ENCODE data around the gene TNS3. TPM values are rescaled to one million over a fixed set of nuclear protein-coding genes. Genes with fewer than 3 reads are reported as not detected.
A peak's percentile ranks its signal among the peaks of the same experiment; 100 is the strongest.

Gene TNS3
- total and polyA plus RNA-seq, 4 experiments from 2014 or later = 0.11 to 3.2 (median 1.3) TPM; not detected in 1

DNA sequence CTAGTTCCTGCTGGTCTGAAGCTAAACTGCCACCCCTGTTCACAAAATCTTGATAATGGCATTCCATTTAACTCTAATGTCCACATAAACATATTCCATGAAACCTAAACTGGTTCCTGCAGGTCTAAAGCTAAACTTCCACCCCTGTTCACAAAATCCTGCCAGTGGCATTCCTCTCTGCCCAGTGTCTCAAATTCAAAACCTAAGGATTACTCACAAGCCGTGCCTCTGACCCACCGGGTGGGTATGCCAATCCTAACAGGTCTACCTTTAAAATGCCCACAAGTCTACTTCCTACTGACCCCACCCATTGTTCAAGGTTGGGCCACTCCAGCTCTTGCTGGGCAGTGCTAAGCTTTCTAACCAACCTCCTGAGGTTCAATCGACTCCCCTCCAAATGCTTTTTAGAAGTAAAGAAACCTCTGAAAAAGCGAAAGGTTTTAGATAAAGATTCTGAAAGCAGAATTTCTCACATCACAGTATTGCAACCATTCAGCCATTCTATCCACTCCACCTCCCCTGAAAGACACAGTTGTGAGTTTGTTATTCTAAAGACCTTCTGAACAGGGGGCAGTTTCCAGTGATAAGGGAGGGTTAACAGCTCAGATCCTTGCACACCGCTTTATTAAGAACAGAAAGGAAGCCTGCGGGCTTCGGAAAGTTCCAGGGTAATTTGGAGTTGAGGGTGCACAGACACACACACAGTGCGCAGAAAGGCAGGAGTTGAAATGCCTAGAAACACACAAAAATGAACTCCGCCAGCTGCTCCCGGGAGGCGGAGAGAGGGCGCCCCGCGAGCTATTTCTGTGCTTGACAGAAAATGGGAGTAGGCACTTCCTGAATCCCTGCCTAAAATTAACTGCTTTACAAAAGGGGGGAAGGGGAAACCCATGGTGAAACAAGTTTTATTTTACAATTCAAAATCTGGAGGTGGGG lies 87.7 kb downstream of the TNS3 start:
- no peaks in the 10 kb centered on the region for H3K4me1 ChIP-seq (ENCODE audit: insufficient read depth, low read length)
- Mint-ChIP-seq H3K4me3 (no peak overlapping the region), H3K27me3 (no peaks in the 10 kb centered on the region), H3K36me3 (no peaks in the 10 kb centered on the region), H3K4me1 (peaks cover 0 to 7% (median under 1%) of the 10 kb centered on the region in 4 donors), H3K27ac (peak overlapping the region in 1 of 7 donors; percentile 22), H3K9me3 (peaks cover 0 to 3% (median 0%) of the 10 kb centered on the region in 8 donors)
- no peaks in the 10 kb centered on the region for H3K9me3 ChIP-seq (ENCODE audit: control insufficient read depth in 1 of 2, low read length in 2 of 2)
- POLR2A ChIA-PET (ENCODE audit: partially characterized antibody) = no interaction called here
- no peaks in the 10 kb centered on the region for H3K36me3 ChIP-seq (ENCODE audit: insufficient read depth, low read length)
- H3K4me3 ChIP-seq (ENCODE audit: low read length in 2 of 2) = no peak overlapping the region
- no peaks in the 10 kb centered on the region for H3K27me3 ChIP-seq (ENCODE audit: insufficient read depth, low read length)
- intact Hi-C loops (cut with micrococcal nuclease) = no loop called here
- no peak for DNase-seq
- CTCF ChIA-PET (ENCODE audit: partially characterized antibody) = no interaction called here
- H3K27ac ChIP-seq (ENCODE audit: low read depth, low read length) = no peak overlapping the region

DNA sequence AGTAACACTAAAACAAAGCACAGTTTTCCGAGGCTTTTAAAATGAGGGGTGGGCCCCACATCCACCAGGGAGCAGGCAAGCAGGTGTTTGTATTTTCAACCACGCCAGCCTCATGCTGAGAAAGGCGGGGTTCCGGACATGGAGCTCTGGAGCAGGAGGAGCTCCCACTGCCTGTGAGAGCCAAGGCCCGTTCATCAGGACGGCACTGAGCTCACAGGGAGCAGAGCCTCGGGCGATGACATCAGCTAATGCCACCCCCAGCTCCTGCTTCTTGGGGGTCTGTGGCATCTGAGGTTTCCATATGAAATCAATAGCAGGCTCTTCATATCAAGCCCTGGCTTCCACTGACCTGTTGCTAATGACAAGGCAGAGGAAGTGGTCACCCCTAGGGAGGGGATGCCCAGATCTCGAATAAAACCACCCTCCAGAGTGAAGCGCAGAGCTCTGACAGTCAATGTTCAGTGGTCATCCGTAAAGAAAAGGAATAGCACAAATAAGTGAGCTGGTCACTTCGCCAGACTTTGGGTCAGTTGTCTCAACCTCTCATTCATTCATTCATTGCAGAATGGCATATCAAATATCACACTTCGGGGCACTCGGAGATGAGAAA lies 89.1 kb downstream of the TNS3 start:
- H3K9me3 ChIP-seq (ENCODE audit: control insufficient read depth in 1 of 2, low read length in 2 of 2) = no peaks in the 10 kb centered on the region
- Mint-ChIP-seq H3K27ac (no peak overlapping the region), H3K4me3 (no peak overlapping the region), H3K9me3 (peaks cover 0 to 5% (median 0%) of the 10 kb centered on the region in 8 donors), H3K27me3 (no peaks in the 10 kb centered on the region), H3K36me3 (no peaks in the 10 kb centered on the region), H3K4me1 (peaks cover 0 to 7% (median under 1%) of the 10 kb centered on the region in 4 donors)
- H3K27ac ChIP-seq (ENCODE audit: low read depth, low read length) = no peak overlapping the region
- DNase-seq = no peak
- no peak overlapping the region for H3K4me3 ChIP-seq (ENCODE audit: low read length in 2 of 2)
- H3K27me3 ChIP-seq (ENCODE audit: insufficient read depth, low read length) = no peaks in the 10 kb centered on the region
- ChIA-PET POLR2A (ENCODE audit: partially characterized antibody) (no interaction called here), CTCF (ENCODE audit: partially characterized antibody) (no interaction called here)
- intact Hi-C loops (cut with micrococcal nuclease) = no loop called here
- H3K36me3 ChIP-seq (ENCODE audit: insufficient read depth, low read length) = no peaks in the 10 kb centered on the region
- H3K4me1 ChIP-seq (ENCODE audit: insufficient read depth, low read length) = no peaks in the 10 kb centered on the region

DNA sequence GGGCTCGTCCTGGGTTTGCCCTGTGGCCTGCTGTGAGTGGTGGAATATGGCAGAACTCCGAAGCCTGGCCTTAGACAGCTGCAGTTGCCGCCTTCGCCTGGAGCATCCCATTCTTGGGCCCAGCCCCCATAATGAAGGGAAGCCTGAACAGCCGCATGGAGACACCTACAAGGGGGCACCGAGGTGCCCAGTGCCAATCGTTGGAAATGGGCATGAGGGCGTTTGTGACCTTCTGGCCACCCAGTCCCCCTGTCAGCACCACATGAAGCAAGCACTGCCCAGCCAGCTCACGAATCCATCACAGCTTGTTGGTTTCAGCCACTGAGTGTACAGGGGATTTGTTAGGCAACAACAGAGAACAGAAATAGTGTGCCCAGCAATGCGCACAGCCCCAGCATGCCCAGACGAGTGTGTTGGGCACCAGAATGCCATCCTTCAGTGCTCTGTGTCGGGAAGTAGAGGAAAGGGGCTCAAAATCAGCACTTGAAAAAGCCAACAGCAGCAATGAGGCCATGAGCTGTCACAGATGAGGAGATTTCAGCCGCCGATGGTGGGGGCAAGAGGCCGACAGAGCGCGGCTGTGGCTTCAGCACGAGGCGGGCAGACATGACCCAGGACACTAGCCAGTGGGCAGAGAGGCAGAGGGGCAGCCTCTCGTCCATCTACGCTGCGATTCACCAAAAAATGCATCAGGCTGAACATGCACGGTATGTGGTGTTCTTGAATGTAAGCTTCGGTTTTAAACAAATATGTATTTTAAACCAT lies 91.2 kb downstream of the TNS3 start:
- intact Hi-C loops (cut with micrococcal nuclease) = no loop called here
- POLR2A ChIA-PET (ENCODE audit: partially characterized antibody) = interaction anchor here (0.5 to 0.7 kb wide), 2 partner anchors 70 to 153 kb away, joined by 3 to 4 read pairs; no protein-coding TSS in a partner anchor

GRCh38 chr7:47489624-47490023 lies 92.3 kb downstream of the TNS3 start:
- H3K27me3 Mint-ChIP-seq = no peaks in the 10 kb centered on the region
- no peaks in the 10 kb centered on the region for H3K9me3 ChIP-seq (ENCODE audit: control insufficient read depth in 1 of 2, low read length in 2 of 2)
- ChIA-PET CTCF (ENCODE audit: partially characterized antibody) (no interaction called here), POLR2A (ENCODE audit: partially characterized antibody) (no interaction called here)
- no peak for DNase-seq
- H3K36me3 Mint-ChIP-seq = no peaks in the 10 kb centered on the region
- no peaks in the 10 kb centered on the region for H3K36me3 ChIP-seq (ENCODE audit: insufficient read depth, low read length)
- no peaks in the 10 kb centered on the region for H3K27me3 ChIP-seq (ENCODE audit: insufficient read depth, low read length)
- no peak overlapping the region for H3K4me3 ChIP-seq (ENCODE audit: low read length in 2 of 2)
- no peak overlapping the region for H3K4me3 Mint-ChIP-seq
- peaks cover 0 to 5% (median 0%) of the 10 kb centered on the region in 8 donors for H3K9me3 Mint-ChIP-seq
- H3K27ac Mint-ChIP-seq = no peak overlapping the region
- no peaks in the 10 kb centered on the region for H3K4me1 Mint-ChIP-seq
- no peaks in the 10 kb centered on the region for H3K4me1 ChIP-seq (ENCODE audit: insufficient read depth, low read length)
- no peak overlapping the region for H3K27ac ChIP-seq (ENCODE audit: low read depth, low read length)
- intact Hi-C loops (cut with micrococcal nuclease) = no loop called here

More for the DNA sequence above, 91.2 kb downstream of the TNS3 start:
- Mint-ChIP-seq H3K27me3 (no peaks in the 10 kb centered on the region), H3K9me3 (peaks cover 0 to 5% (median 0%) of the 10 kb centered on the region in 8 donors), H3K4me1 (no peaks in the 10 kb centered on the region), H3K27ac (no peak overlapping the region), H3K36me3 (no peaks in the 10 kb centered on the region), H3K4me3 (no peak overlapping the region)
- no peak overlapping the region for H3K4me3 ChIP-seq (ENCODE audit: low read length in 2 of 2)
- no peak for DNase-seq
- H3K36me3 ChIP-seq (ENCODE audit: insufficient read depth, low read length) = no peaks in the 10 kb centered on the region
- H3K9me3 ChIP-seq (ENCODE audit: control insufficient read depth in 1 of 2, low read length in 2 of 2) = no peaks in the 10 kb centered on the region
- no peak overlapping the region for H3K27ac ChIP-seq (ENCODE audit: low read depth, low read length)
- no peaks in the 10 kb centered on the region for H3K4me1 ChIP-seq (ENCODE audit: insufficient read depth, low read length)
- CTCF ChIA-PET (ENCODE audit: partially characterized antibody) = no interaction called here
- H3K27me3 ChIP-seq (ENCODE audit: insufficient read depth, low read length) = no peaks in the 10 kb centered on the region

DNA sequence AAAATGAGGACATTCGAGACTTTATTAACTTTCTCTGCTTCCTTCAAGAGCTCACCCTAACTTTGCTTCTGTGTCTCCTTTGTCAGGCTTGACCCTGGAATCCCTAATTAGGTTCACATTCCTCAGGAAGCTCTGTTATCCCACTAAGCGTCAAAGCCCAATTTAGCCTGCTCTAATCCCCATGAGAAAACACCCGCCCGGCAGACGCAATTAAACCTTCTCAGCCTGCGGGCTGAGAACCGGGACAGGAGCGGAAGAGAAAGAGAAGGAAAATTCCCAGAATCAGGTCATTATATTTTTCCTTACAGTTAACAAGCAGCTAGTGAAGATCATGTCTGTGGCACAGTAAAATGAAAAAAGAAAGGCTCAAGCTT lies 93.0 kb downstream of the TNS3 start:
- no peaks in the 10 kb centered on the region for H3K4me1 ChIP-seq (ENCODE audit: insufficient read depth, low read length)
- POLR2A ChIA-PET (ENCODE audit: partially characterized antibody) = no interaction called here

GRCh38 chr7:47488201-47488968 lies 93.5 kb downstream of the TNS3 start:
- no peaks in the 10 kb centered on the region for H3K9me3 ChIP-seq (ENCODE audit: control insufficient read depth in 1 of 2, low read length in 2 of 2)
- H3K36me3 ChIP-seq (ENCODE audit: insufficient read depth, low read length) = no peaks in the 10 kb centered on the region
- no peaks in the 10 kb centered on the region for H3K27me3 ChIP-seq (ENCODE audit: insufficient read depth, low read length)
- ChIA-PET CTCF (ENCODE audit: partially characterized antibody) (no interaction called here), POLR2A (ENCODE audit: partially characterized antibody) (no interaction called here)
- no peak overlapping the region for H3K27ac Mint-ChIP-seq
- no peaks in the 10 kb centered on the region for H3K4me1 ChIP-seq (ENCODE audit: insufficient read depth, low read length)
- no peaks in the 10 kb centered on the region for H3K27me3 Mint-ChIP-seq
- no peak for DNase-seq
- H3K4me3 ChIP-seq (ENCODE audit: low read length in 2 of 2) = no peak overlapping the region
- no peak overlapping the region for H3K27ac ChIP-seq (ENCODE audit: low read depth, low read length)
- H3K9me3 Mint-ChIP-seq = peaks cover 0 to 5% (median 0%) of the 10 kb centered on the region in 8 donors
- intact Hi-C loops (cut with micrococcal nuclease) = no loop called here
- no peaks in the 10 kb centered on the region for H3K36me3 Mint-ChIP-seq
- H3K4me3 Mint-ChIP-seq = no peak overlapping the region
- H3K4me1 Mint-ChIP-seq = no peaks in the 10 kb centered on the region

More for the DNA sequence above, 93.0 kb downstream of the TNS3 start:
- no peaks in the 10 kb centered on the region for H3K9me3 ChIP-seq (ENCODE audit: control insufficient read depth in 1 of 2, low read length in 2 of 2)
- intact Hi-C loops (cut with micrococcal nuclease) = no loop called here
- CTCF ChIA-PET (ENCODE audit: partially characterized antibody) = no interaction called here
- H3K4me3 ChIP-seq (ENCODE audit: low read length in 2 of 2) = no peak overlapping the region
- no peaks in the 10 kb centered on the region for H3K4me1 Mint-ChIP-seq
- no peaks in the 10 kb centered on the region for H3K27me3 ChIP-seq (ENCODE audit: insufficient read depth, low read length)
- H3K27ac Mint-ChIP-seq = no peak overlapping the region
- no peak overlapping the region for H3K27ac ChIP-seq (ENCODE audit: low read depth, low read length)
- DNase-seq = no peak
- peaks cover 0 to 5% (median 0%) of the 10 kb centered on the region in 8 donors for H3K9me3 Mint-ChIP-seq
- H3K27me3 Mint-ChIP-seq = no peaks in the 10 kb centered on the region
- no peaks in the 10 kb centered on the region for H3K36me3 Mint-ChIP-seq
- no peaks in the 10 kb centered on the region for H3K36me3 ChIP-seq (ENCODE audit: insufficient read depth, low read length)
- H3K4me3 Mint-ChIP-seq = no peak overlapping the region

Data from CD4-positive, alpha-beta memory T cell (primary cell).